OCI-LY1 (cell line): ENCODE data around the gene RIMBP3C.
"Not testable (repeated sequence)": the region's sequence is repeated elsewhere in the genome, so short reads cannot be mapped to it uniquely, and the experiment has no call there.

Experiments
- EZH2 ChIP-seq: fragments of 200-600 bp; sonication (generic), shearing (Covaris generic); IDR thresholded peaks from 2 replicates; pipeline ENCODE4 v1.8.0; 2017; ENCODE audit warnings: borderline replicate concordance, mixed run types, mild to moderate bottlenecking, antibody characterized with exemption, low read length, moderate library complexity, mixed read lengths
- TF ChIP-seq, protein P1 (sequence below): fragments of 200-600 bp; sonication (generic), shearing (Covaris generic); IDR thresholded peaks from 2 replicates; pipeline ENCODE4 v1.5.1; 2017; ENCODE audit warnings: mild to moderate bottlenecking, antibody characterized with exemption, low read length, moderate library complexity, mixed read lengths

GRCh38 chr22:21560657-21561056 lies 9.4 kb upstream of the RIMBP3C start:
- TF ChIP-seq, protein P1, sequence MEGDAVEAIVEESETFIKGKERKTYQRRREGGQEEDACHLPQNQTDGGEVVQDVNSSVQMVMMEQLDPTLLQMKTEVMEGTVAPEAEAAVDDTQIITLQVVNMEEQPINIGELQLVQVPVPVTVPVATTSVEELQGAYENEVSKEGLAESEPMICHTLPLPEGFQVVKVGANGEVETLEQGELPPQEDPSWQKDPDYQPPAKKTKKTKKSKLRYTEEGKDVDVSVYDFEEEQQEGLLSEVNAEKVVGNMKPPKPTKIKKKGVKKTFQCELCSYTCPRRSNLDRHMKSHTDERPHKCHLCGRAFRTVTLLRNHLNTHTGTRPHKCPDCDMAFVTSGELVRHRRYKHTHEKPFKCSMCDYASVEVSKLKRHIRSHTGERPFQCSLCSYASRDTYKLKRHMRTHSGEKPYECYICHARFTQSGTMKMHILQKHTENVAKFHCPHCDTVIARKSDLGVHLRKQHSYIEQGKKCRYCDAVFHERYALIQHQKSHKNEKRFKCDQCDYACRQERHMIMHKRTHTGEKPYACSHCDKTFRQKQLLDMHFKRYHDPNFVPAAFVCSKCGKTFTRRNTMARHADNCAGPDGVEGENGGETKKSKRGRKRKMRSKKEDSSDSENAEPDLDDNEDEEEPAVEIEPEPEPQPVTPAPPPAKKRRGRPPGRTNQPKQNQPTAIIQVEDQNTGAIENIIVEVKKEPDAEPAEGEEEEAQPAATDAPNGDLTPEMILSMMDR, result not testable (repeated sequence)
- not testable (repeated sequence) for TF ChIP-seq EZH2
